ENCODE measurements around the gene C19orf38.

GRCh38 chr19:10882108-10882457 is 33.9 kb downstream of the C19orf38 start:
- TF ChIP-seq CTCF (IDR thresholded peaks at IDR 0.05; ENCODE audit: borderline replicate concordance, extremely low read depth, low read length, poor library complexity, severe bottlenecking) (no peak), EZH2 (IDR thresholded peaks at IDR 0.05; ENCODE audit: borderline replicate concordance, low read depth, low read length, severe bottlenecking) (no peak)
